Measurements from ENCODE around the gene CTNNBL1.

CTNNBL1 gene

GRCh38 chr20:37863289-37863688 is 169.5 kb downstream of the CTNNBL1 start:
- no peak for DNase-seq

- DNase-seq = no peak
Measured at GRCh38 chr20:37864298-37864697, 170.5 kb downstream of the CTNNBL1 start.

GRCh38 chr20:37866051-37866450 is 172.2 kb downstream of the CTNNBL1 start:
- DNase-seq = no peak

- DNase-seq = no peak
Measured at GRCh38 chr20:37867289-37868195, 173.7 kb downstream of the CTNNBL1 start.

- no peak for DNase-seq
Measured at GRCh38 chr20:37868851-37869333, 175.1 kb downstream of the CTNNBL1 start.

- no peak for DNase-seq
Measured at GRCh38 chr20:37869334-37869861, 175.6 kb downstream of the CTNNBL1 start.

GRCh38 chr20:37870294-37870693 is 176.5 kb downstream of the CTNNBL1 start:
- DNase-seq = no peak

- DNase-seq = no peak
Measured at GRCh38 chr20:37871751-37872150, 177.9 kb downstream of the CTNNBL1 start.

- no peak for DNase-seq
Measured at GRCh38 chr20:37872161-37872560, 178.3 kb downstream of the CTNNBL1 start.

- no peak for DNase-seq
Measured at GRCh38 chr20:37873884-37874283, 180.1 kb downstream of the CTNNBL1 start.

- no peak for DNase-seq
Measured at GRCh38 chr20:37875460-37876175, 181.8 kb downstream of the CTNNBL1 start.

GRCh38 chr20:37876863-37877262 is 183.0 kb downstream of the CTNNBL1 start:
- no peak for DNase-seq

GRCh38 chr20:37877832-37878772 is 184.3 kb downstream of the CTNNBL1 start:
- no peak for DNase-seq

GRCh38 chr20:37878835-37879599 is 185.2 kb downstream of the CTNNBL1 start:
- DNase-seq = no peak

GRCh38 chr20:37879843-37880242 is 186.0 kb downstream of the CTNNBL1 start:
- no peak for DNase-seq

GRCh38 chr20:37880726-37881591 is 187.1 kb downstream of the CTNNBL1 start:
- no peak for DNase-seq

- DNase-seq = no peak
Measured at GRCh38 chr20:37881601-37882343, 187.9 kb downstream of the CTNNBL1 start.

- no peak for DNase-seq
Measured at GRCh38 chr20:37882961-37883712, 189.3 kb downstream of the CTNNBL1 start.

- DNase-seq = no peak
Measured at GRCh38 chr20:37885042-37885441, 191.2 kb downstream of the CTNNBL1 start.

Data from NCI-H1694 treated with DMSO at 0.1 percent for 48 hours (cell line).